ENCODE results near the gene SLC7A4. TPM values are rescaled to one million over a fixed set of nuclear protein-coding genes. Genes with fewer than 3 reads are reported as not detected.

SLC7A4 gene
- total and polyA plus RNA-seq, 2 of the 8 experiments (the other 6 are each of a cell fraction or from before 2014, with no cell fraction given): 0.92 TPM; not detected in 1

- Histone ChIP-seq H3K4me1 (replicated peaks in 1 of 4; ENCODE audit: control insufficient read depth in 3 of 4, insufficient read depth in 4 of 4, low read length in 3 of 4) (peaks cover 0 to 7% (median 5%) of the 10 kb centered on the region in 4 experiments; a peak in 5 of 7 replicates), H2BK12ac (ENCODE audit: low read depth, low read length) (no peak overlapping the region), H3K27ac (ENCODE audit: low read depth, low read length) (no peak overlapping the region), H2BK20ac (ENCODE audit: low read length) (no peak overlapping the region), H3K4ac (replicated peaks; ENCODE audit: insufficient read length, low read depth, low read length) (no peak overlapping the region), H4K20me1 (replicated peaks in 1 of 2; ENCODE audit: control insufficient read depth in 1 of 2, insufficient read depth in 2 of 2, low read length in 2 of 2) (peaks cover 6 to 10% of the 10 kb centered on the region in 2 experiments), H4K91ac (replicated peaks; ENCODE audit: insufficient read length, low read length) (no peak overlapping the region), H3K4me3 (ENCODE audit: extremely low read depth in 1 of 4, insufficient read depth in 2 of 4, low read depth in 3 of 4, low read length in 4 of 4) (no peak overlapping the region), H3K23ac (ENCODE audit: insufficient read length) (no peak overlapping the region), H4K8ac (ENCODE audit: extremely low read depth, insufficient read depth, low read length) (no peak overlapping the region), H2BK5ac (ENCODE audit: low read depth, low read length) (no peak overlapping the region), H2AK5ac (ENCODE audit: low read depth, low read length) (no peak overlapping the region), H2AFZ (ENCODE audit: low read length) (no peak overlapping the region), H4K5ac (ENCODE audit: insufficient read length, low read depth, low read length) (no peak overlapping the region), H3K27me3 (replicated peaks in 1 of 4; ENCODE audit: control insufficient read depth in 3 of 4, extremely low read depth in 1 of 4, insufficient read depth in 3 of 4, low read length in 3 of 4) (no peaks in the 10 kb centered on the region), H3K79me1 (ENCODE audit: low read depth, low read length) (no peaks in the 10 kb centered on the region), H3K9me3 (ENCODE audit: insufficient read depth in 2 of 2, low read depth in 1 of 2, low read length in 1 of 2) (no peaks in the 10 kb centered on the region), H3K14ac (ENCODE audit: insufficient read length) (no peak overlapping the region), H3K18ac (ENCODE audit: extremely low read depth, low read length) (no peak overlapping the region), H3K23me2 (ENCODE audit: low read depth, low read length) (peaks cover 9% of the 10 kb centered on the region; the same call in 1 of the 2 replicates), H3K79me2 (ENCODE audit: control insufficient read depth in 1 of 2, insufficient read depth in 2 of 2, low read length in 2 of 2) (no peaks in the 10 kb centered on the region; a peak in 1 of 4 replicates), H3K56ac (replicated peaks; ENCODE audit: insufficient read length, low read depth, low read length) (no peak overlapping the region), H3K9ac (replicated peaks in 1 of 4; ENCODE audit: extremely low read depth in 1 of 4, low read depth in 3 of 4, low read length in 3 of 4) (no peak overlapping the region), H3K4me2 (ENCODE audit: insufficient read depth in 1 of 2, low read depth in 2 of 2, low read length in 2 of 2) (no peak overlapping the region), H3K36me3 (ENCODE audit: control insufficient read depth in 2 of 4, insufficient read depth in 4 of 4, low read length in 3 of 4) (peaks cover 2 to 12% (median 7%) of the 10 kb centered on the region in 4 experiments; a peak in 5 of 8 replicates), H2BK15ac (ENCODE audit: low read length) (no peak overlapping the region), H2BK120ac (replicated peaks; ENCODE audit: low read depth, low read length) (no peak overlapping the region)
- FAIRE-seq (no peak), DNase-seq (ENCODE audit: low read depth in 1 of 2, low spot score in 2 of 2) (no peak)
- WGBS, 2 experiments (ENCODE audit: extremely low coverage in 1 of 2, insufficient coverage in 1 of 2, insufficient read length in 1 of 2, insufficient replicate concordance in 2 of 2, low coverage in 1 of 2, low lambda C conversion rate in 2 of 2, missing lambda C conversion rate in 1 of 2): 90% methylated on average over 27 of the region's 27 CpGs; no CpG with 5 or more reads in 1 of the 2 experiments
- ChIA-PET CTCF (ENCODE audit: partially characterized antibody) (no interaction called here), POLR2A (ENCODE audit: partially characterized antibody) (interaction anchor here (0.9 to 5.5 kb wide), 4 partner anchors 9 to 71 kb away, joined by 3 to 45 read pairs (median 3); partner anchors contain the start of gene LZTR1)
- TF ChIP-seq RBBP5 (IDR thresholded peaks at IDR 0.05; ENCODE audit: borderline replicate concordance, low read depth, low read length) (no peak), HDAC2 (IDR thresholded peaks at IDR 0.05; ENCODE audit: borderline replicate concordance in 1 of 2, low read depth in 2 of 2, low read length in 2 of 2) (no peak), SIN3A (conservative IDR thresholded peaks at IDR 0.05 in 1 of 2, IDR thresholded peaks at IDR 0.05 in 1 of 2; ENCODE audit: low read depth in 1 of 2, low read length in 2 of 2) (no peak), EP300 (IDR thresholded peaks at IDR 0.05; ENCODE audit: borderline replicate concordance in 1 of 2, low read depth in 2 of 2, low read length in 2 of 2) (no peak), TCF12 (IDR thresholded peaks at IDR 0.05; ENCODE audit: low read depth, low read length) (no peak), KDM1A (IDR thresholded peaks at IDR 0.05; ENCODE audit: borderline replicate concordance, low read length) (no peak), TEAD4 (IDR thresholded peaks at IDR 0.05; ENCODE audit: low read depth, low read length) (no peak), MAFK (IDR thresholded peaks at IDR 0.05; ENCODE audit: low read depth, low read length) (no peak), ASH2L (IDR thresholded peaks at IDR 0.05; ENCODE audit: low read length) (no peak), KDM4A (IDR thresholded peaks at IDR 0.05; ENCODE audit: low read depth, low read length, severe bottlenecking) (no peak), SRF (IDR thresholded peaks at IDR 0.05; ENCODE audit: low read depth, low read length) (no peak)
These were observed 35.5 kb downstream of the SLC7A4 start for GRCh38 chr22:20996598-20997535.

Measured in H1 (cell line).